ENCODE results near the gene CEP85L.

The CEP85L gene

DNA sequence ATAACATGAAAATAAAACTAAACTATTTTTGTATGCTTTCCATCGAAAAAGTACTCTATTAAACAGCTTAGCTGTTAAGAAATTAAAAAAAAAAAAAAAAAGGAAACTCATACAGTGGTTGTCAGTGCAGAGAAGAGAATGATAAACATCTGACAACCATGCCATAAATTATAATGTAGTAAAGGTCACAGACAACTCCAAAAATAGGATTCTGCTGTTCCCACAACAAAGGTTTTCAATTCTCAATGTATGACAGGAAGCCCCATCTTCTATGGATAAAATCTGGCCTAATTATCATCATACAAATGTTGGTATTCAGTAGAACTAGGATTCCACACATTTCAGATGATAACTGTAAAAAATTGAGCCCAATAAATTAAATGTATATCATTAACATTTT lies 98.3 kb downstream of the CEP85L start:
- TF ChIP-seq CTCF (conservative IDR thresholded peaks at IDR 0.05; ENCODE audit: control insufficient read depth, insufficient read depth, low read depth, low read length) = no peak
- no peak overlapping the region for H3K4me3 ChIP-seq (ENCODE audit: control insufficient read depth, low read depth, low read length)
- DNase-seq (ENCODE audit: low read depth) = no peak

- TF ChIP-seq CTCF (conservative IDR thresholded peaks at IDR 0.05; ENCODE audit: control insufficient read depth, insufficient read depth, low read depth, low read length) = peak; percentile 71
- no peak overlapping the region for H3K4me3 ChIP-seq (ENCODE audit: control insufficient read depth, low read depth, low read length)
- peak; percentile 73 for DNase-seq (ENCODE audit: low read depth)
Measured at GRCh38 chr6:118551063-118552053, 100.0 kb downstream of the CEP85L start.

GRCh38 chr6:118548613-118549012 lies 102.8 kb downstream of the CEP85L start:
- no peak for TF ChIP-seq CTCF (conservative IDR thresholded peaks at IDR 0.05; ENCODE audit: control insufficient read depth, insufficient read depth, low read depth, low read length)
- no peak for DNase-seq (ENCODE audit: low read depth)
- H3K4me3 ChIP-seq (ENCODE audit: control insufficient read depth, low read depth, low read length) = no peak overlapping the region

DNA sequence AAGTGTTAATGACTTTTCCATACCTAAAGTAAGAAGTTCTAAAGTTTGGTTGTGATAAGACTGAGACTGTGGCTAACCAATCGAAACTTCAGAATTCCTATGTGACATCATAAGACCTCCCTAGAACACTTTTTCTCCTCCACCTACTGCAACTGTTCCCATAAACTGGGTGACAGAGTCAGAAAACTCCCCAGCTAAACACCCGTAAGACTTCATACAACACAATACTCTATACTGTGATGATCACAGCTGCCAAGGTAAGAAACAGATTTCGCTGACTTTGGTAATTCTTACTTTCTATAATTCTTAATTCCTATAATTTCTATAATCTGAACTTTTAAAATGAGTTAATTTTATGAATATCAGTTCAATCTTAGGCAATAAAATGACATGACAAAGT lies 103.3 kb downstream of the CEP85L start, which contains the start of gene PLN:
TSS of gene PLN (plus strand) at position 161 of the 400 bp plus-strand sequence. CDS start 10,626 bp downstream, outside the sequence.
- H3K4me3 ChIP-seq (ENCODE audit: control insufficient read depth, low read depth, low read length) = no peak within 1 kb of the TSS
- no peak for DNase-seq (ENCODE audit: low read depth)
- no peak for TF ChIP-seq CTCF (conservative IDR thresholded peaks at IDR 0.05; ENCODE audit: control insufficient read depth, insufficient read depth, low read depth, low read length)

- DNase-seq (ENCODE audit: low read depth) = no peak
- H3K4me3 ChIP-seq (ENCODE audit: control insufficient read depth, low read depth, low read length) = no peak overlapping the region
- TF ChIP-seq CTCF (conservative IDR thresholded peaks at IDR 0.05; ENCODE audit: control insufficient read depth, insufficient read depth, low read depth, low read length) = no peak
Measured at GRCh38 chr6:118546880-118547218, 104.5 kb downstream of the CEP85L start.

GRCh38 chr6:118546164-118546879 lies 105.1 kb downstream of the CEP85L start:
- no peak overlapping the region for H3K4me3 ChIP-seq (ENCODE audit: control insufficient read depth, low read depth, low read length)
- no peak for DNase-seq (ENCODE audit: low read depth)
- TF ChIP-seq CTCF (conservative IDR thresholded peaks at IDR 0.05; ENCODE audit: control insufficient read depth, insufficient read depth, low read depth, low read length) = no peak
